ENCODE data around the gene CALU. TPM values are rescaled to one million over a fixed set of nuclear protein-coding genes. Genes with fewer than 3 reads are reported as not detected.

Gene CALU
- total RNA-seq, 1 experiment from 2014 or later: 168 TPM

DNA sequence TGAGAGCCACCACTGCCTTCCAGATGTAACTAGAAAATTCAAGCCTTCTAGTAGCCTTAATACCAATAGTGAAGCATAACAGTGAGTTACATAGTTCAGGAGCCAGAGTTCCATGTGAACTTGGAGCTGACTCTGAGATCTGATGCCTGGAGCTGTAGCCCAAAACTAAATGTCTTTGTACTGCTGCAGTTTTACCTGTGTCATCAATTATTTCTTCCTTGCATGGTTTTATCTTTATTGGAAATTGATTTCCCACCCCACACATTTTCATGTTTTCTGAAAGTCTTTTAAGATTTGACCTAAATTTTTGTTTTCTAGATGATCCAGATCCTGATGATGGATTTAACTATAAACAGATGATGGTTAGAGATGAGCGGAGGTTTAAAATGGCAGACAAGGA is 19.4 kb downstream of the CALU start:
- no peak for DNase-seq
- Histone ChIP-seq H3K79me1 (ENCODE audit: insufficient read depth, low read depth, low read length, poor library complexity, severe bottlenecking) (peaks cover 3% of the 10 kb centered on the region), H3K4me2 (ENCODE audit: insufficient read depth, insufficient read length, low read length) (no peak overlapping the region), H4K91ac (ENCODE audit: insufficient read length, low read depth, low read length) (no peak overlapping the region), H3K27me3 (ENCODE audit: insufficient read depth, low read length) (no peaks in the 10 kb centered on the region), H3K9ac (ENCODE audit: extremely low read depth, insufficient read length, low read length) (no peak overlapping the region), H2BK5ac (ENCODE audit: insufficient read length, low read length) (no peak overlapping the region), H3K4me1 (ENCODE audit: insufficient read depth, low read length) (no peaks in the 10 kb centered on the region), H2AFZ (ENCODE audit: low read length) (no peak overlapping the region), H4K5ac (ENCODE audit: insufficient read length, low read depth, low read length) (no peak overlapping the region), H4K8ac (replicated peaks; ENCODE audit: insufficient read length, low read depth, low read length) (no peak overlapping the region), H3T11ph (ENCODE audit: low read length) (no peak overlapping the region), H3K27ac (ENCODE audit: insufficient read length, low read depth, low read length) (no peak overlapping the region), H3K14ac (ENCODE audit: insufficient read depth, low read length) (no peak overlapping the region), H4K20me1 (ENCODE audit: control insufficient read depth, insufficient read depth, insufficient read length) (no peaks in the 10 kb centered on the region), H3K79me2 (ENCODE audit: insufficient read depth, low read length) (no peaks in the 10 kb centered on the region), H2BK20ac (ENCODE audit: low read depth, low read length, poor library complexity, severe bottlenecking) (no peak overlapping the region), H2AK5ac (ENCODE audit: insufficient read length, low read length) (no peak overlapping the region), H3K9me3 (ENCODE audit: control insufficient read depth, low read depth, low read length) (no peaks in the 10 kb centered on the region), H3K4ac (ENCODE audit: low read depth, low read length) (no peak overlapping the region), H3K23me2 (ENCODE audit: insufficient read length, low read depth, low read length, poor library complexity, severe bottlenecking) (no peaks in the 10 kb centered on the region), H2BK15ac (ENCODE audit: low read depth, low read length) (no peak overlapping the region), H2BK12ac (ENCODE audit: insufficient read length, low read depth, low read length) (no peak overlapping the region), H2BK120ac (ENCODE audit: low read depth, low read length, poor library complexity, severe bottlenecking) (no peak overlapping the region), H3K23ac (ENCODE audit: insufficient read length, low read depth, low read length) (no peak overlapping the region), H3K56ac (ENCODE audit: insufficient read length, low read depth, low read length) (no peak overlapping the region), H3K18ac (ENCODE audit: insufficient read length, low read depth, low read length) (no peak overlapping the region)
- H3K4me1 Mint-ChIP-seq: no peaks in the 10 kb centered on the region
- H3K4me3 Mint-ChIP-seq: no peak overlapping the region
- no peaks in the 10 kb centered on the region for H3K9me3 Mint-ChIP-seq
- H3K27me3 Mint-ChIP-seq (ENCODE audit: low read depth): no peaks in the 10 kb centered on the region
- TF ChIP-seq, protein P1, sequence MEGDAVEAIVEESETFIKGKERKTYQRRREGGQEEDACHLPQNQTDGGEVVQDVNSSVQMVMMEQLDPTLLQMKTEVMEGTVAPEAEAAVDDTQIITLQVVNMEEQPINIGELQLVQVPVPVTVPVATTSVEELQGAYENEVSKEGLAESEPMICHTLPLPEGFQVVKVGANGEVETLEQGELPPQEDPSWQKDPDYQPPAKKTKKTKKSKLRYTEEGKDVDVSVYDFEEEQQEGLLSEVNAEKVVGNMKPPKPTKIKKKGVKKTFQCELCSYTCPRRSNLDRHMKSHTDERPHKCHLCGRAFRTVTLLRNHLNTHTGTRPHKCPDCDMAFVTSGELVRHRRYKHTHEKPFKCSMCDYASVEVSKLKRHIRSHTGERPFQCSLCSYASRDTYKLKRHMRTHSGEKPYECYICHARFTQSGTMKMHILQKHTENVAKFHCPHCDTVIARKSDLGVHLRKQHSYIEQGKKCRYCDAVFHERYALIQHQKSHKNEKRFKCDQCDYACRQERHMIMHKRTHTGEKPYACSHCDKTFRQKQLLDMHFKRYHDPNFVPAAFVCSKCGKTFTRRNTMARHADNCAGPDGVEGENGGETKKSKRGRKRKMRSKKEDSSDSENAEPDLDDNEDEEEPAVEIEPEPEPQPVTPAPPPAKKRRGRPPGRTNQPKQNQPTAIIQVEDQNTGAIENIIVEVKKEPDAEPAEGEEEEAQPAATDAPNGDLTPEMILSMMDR (conservative IDR thresholded peaks at IDR 0.05): no peak
- peaks cover 26 to 80% (median 76%) of the 10 kb centered on the region in 3 experiments; a peak in 6 of 7 replicates for H3K36me3 Mint-ChIP-seq (ENCODE audit: insufficient read depth in 1 of 3, low read depth in 3 of 3)
- no peak overlapping the region for H3K27ac Mint-ChIP-seq
- no CpG with 5 or more reads among the region's 1 CpG for WGBS (ENCODE audit: extremely low coverage, insufficient read length, low lambda C conversion rate)

Measured in H9 (cell line).